ENCODE results near the gene HAL.
"Not testable (repeated sequence)": the region's sequence is repeated elsewhere in the genome, so short reads cannot be mapped to it uniquely, and the experiment has no call there.

HAL gene

GRCh38 chr12:95978351-95978750 is 17.8 kb downstream of the HAL start:
- TF ChIP-seq POLR2A (IDR thresholded peaks at IDR 0.05; ENCODE audit: low read length) (no peak), GATA1 (IDR thresholded peaks at IDR 0.05; ENCODE audit: low read depth, low read length) (no peak)
- DNase-seq: no peak

DNA sequence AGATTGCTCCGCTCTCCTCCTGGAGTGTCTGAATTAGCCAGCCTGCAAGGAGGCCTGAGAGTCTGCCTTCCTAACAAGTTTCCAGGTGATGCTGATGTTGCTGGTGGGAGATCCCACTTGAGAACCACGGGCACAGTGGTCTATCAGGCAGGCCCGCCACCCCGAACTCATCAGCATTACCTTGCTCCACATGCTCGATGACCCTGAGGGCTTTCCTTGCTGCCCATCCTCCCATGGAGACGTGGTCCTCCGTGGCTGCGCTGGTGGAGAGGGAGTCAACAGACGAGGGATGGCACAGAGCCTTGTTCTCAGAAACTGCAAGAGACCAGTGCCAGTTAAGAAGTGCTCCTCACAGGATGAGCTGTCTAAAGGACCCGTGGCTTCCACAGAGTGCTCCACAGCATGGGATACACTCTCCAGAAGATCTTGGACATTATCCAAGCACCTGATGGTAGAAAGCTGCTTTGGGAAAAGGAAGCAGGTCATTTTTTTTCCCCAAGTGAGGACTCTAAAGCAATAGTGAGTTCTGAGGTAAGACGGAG is 18.3 kb downstream of the HAL start:
- no peak for DNase-seq
- no peak for TF ChIP-seq POLR2A (IDR thresholded peaks at IDR 0.05; ENCODE audit: low read length)
- no peak for TF ChIP-seq GATA1 (IDR thresholded peaks at IDR 0.05; ENCODE audit: low read depth, low read length)

DNA sequence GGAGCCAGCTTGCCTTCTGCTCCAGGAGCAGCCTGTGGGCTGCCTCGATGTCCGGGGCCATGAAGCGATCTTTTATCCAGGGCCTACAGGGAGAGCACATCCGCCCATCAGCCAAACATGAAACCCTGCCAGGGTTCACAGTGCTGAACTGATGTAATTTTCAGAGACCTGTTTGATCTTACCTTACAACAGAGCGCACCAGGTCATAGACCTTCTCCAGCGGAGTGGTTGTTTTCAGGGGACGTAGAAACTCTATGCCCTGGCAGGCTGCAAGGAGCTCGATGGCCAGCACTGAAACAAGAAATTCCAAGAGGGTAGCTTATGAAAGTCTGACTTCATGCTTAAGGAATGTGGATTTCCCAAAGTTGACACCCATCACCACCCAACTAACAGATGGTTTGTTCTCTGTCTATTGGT is 19.7 kb downstream of the HAL start:
- DNase-seq: no peak

GRCh38 chr12:95975491-95975890 is 20.7 kb downstream of the HAL start:
- DNase-seq: no peak
- TF ChIP-seq GATA1 (IDR thresholded peaks at IDR 0.05; ENCODE audit: low read depth, low read length): no peak
- no peak for TF ChIP-seq POLR2A (IDR thresholded peaks at IDR 0.05; ENCODE audit: low read length)

More for the DNA sequence above, 19.7 kb downstream of the HAL start:
- TF ChIP-seq GATA1 (IDR thresholded peaks at IDR 0.05; ENCODE audit: low read depth, low read length): no peak
- no peak for TF ChIP-seq POLR2A (IDR thresholded peaks at IDR 0.05; ENCODE audit: low read length)

DNA sequence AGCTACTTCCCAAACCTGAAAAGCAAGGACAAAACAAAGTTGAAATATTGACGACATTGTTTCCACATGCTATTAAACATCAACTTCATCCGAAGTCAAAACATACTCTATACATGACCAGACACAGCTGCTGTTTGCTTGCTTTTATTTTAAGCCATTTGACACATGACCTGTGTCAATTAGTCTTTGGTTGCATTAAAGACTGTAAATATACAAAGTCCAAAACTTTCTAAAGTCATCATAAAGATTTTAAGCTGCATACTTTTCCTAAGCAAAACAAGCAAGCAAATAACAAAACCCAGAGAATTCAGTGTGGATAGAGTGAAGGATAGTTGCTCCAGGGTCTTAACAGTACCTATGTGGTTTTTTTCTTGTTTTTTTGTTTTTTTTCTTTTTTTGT is 21.8 kb downstream of the HAL start:
- DNase-seq: no peak
- TF ChIP-seq POLR2A (IDR thresholded peaks at IDR 0.05; ENCODE audit: low read length) (no peak), GATA1 (IDR thresholded peaks at IDR 0.05; ENCODE audit: low read depth, low read length) (no peak)

DNA sequence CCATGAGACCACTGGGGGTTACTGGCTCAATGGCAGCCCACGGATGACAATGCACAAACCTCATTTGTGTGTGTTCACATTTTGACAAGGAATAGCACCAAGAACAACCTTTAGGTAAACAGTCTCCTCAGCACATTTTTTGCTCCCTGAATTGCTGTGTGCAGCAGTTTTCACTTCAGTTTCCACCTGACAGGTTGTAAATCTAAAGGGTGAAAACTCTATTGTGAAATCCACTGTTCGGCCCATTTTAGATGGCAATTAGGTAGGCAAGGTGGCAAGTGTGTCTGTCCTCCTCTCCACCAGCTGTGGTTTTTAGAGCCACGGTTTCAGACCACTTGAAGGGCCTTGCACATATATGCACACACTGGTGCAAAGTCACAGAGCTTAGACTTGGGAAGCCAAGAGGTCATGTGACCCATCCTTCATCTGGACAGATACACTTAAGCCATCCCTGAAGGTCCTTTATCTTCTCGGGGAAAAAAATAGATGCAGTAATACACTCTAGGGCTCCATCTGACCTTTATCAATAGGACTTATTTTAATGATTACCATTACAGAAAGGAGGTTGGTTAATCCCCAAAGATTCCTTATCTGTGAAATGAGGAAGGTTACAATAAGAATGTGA is 23.2 kb downstream of the HAL start:
- no peak for TF ChIP-seq GATA1 (IDR thresholded peaks at IDR 0.05; ENCODE audit: low read depth, low read length)
- no peak for TF ChIP-seq POLR2A (IDR thresholded peaks at IDR 0.05; ENCODE audit: low read length)
- no peak for DNase-seq

DNA sequence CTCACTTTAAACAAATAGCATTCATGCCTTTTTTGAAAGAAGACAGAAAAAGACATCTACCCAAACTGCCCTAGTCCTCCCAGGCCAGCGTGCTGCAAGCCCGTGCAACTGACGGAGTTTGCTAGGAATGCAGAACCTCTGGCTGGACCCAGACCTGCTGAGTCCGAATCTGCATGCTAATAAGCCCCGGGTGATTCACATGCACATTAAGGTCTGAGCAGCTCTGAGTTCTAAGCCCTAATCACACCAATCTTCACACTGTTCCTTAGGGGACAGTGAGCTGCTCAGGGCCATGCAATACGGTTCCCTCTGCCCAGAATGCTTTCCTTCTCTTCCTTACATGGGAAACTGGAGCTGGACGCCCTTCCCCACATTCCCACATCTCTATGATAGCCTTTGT is 25.2 kb downstream of the HAL start:
- no peak for DNase-seq
- no peak for TF ChIP-seq GATA1 (IDR thresholded peaks at IDR 0.05; ENCODE audit: low read depth, low read length)
- no peak for TF ChIP-seq POLR2A (IDR thresholded peaks at IDR 0.05; ENCODE audit: low read length)

GRCh38 chr12:95969116-95969515 is 27.0 kb downstream of the HAL start:
- DNase-seq: not testable (repeated sequence)

- no peak for DNase-seq
- TF ChIP-seq GATA1 (IDR thresholded peaks at IDR 0.05; ENCODE audit: low read depth, low read length): no peak
- no peak for TF ChIP-seq POLR2A (IDR thresholded peaks at IDR 0.05; ENCODE audit: low read length)
Observed at GRCh38 chr12:95967301-95967700, 28.8 kb downstream of the HAL start.

GRCh38 chr12:95966287-95966870 is 29.8 kb downstream of the HAL start:
- no peak for TF ChIP-seq GATA1 (IDR thresholded peaks at IDR 0.05; ENCODE audit: low read depth, low read length)
- DNase-seq: no peak

DNA sequence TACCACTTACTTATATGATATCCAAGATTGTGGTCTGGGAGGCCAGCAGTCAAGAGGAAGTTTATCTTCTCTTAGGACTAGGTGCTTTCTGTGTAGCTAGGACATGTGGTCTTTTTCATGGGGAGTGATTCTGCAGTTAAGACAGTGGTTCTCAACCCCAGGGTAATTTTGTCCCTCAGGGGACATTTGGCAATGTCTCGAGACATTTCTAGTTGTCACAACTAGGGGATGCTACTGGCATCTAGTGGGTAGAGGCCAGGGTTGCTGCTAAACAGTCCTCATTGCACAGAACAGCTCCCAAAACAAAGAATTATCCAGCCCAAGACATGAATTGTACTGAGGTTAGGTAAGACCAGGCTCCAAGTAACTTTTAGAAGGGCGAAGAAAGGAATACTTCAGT is 33.0 kb downstream of the HAL start:
- no peak for DNase-seq

GRCh38 chr12:95962222-95962621 is 33.9 kb downstream of the HAL start:
- no peak for TF ChIP-seq GATA1 (IDR thresholded peaks at IDR 0.05; ENCODE audit: low read depth, low read length)
- TF ChIP-seq POLR2A (IDR thresholded peaks at IDR 0.05; ENCODE audit: low read length): no peak
- DNase-seq: no peak

More for the DNA sequence above, 33.0 kb downstream of the HAL start:
- no peak for TF ChIP-seq GATA1 (IDR thresholded peaks at IDR 0.05; ENCODE audit: low read depth, low read length)
- TF ChIP-seq POLR2A (IDR thresholded peaks at IDR 0.05; ENCODE audit: low read length): no peak

GRCh38 chr12:95960241-95960640 is 35.9 kb downstream of the HAL start:
- TF ChIP-seq POLR2A (IDR thresholded peaks at IDR 0.05; ENCODE audit: low read length): no peak
- no peak for TF ChIP-seq GATA1 (IDR thresholded peaks at IDR 0.05; ENCODE audit: low read depth, low read length)
- DNase-seq: no peak

GRCh38 chr12:95959107-95959506 is 37.0 kb downstream of the HAL start:
- no peak for TF ChIP-seq POLR2A (IDR thresholded peaks at IDR 0.05; ENCODE audit: low read length)
- TF ChIP-seq GATA1 (IDR thresholded peaks at IDR 0.05; ENCODE audit: low read depth, low read length): no peak
- no peak for DNase-seq

DNA sequence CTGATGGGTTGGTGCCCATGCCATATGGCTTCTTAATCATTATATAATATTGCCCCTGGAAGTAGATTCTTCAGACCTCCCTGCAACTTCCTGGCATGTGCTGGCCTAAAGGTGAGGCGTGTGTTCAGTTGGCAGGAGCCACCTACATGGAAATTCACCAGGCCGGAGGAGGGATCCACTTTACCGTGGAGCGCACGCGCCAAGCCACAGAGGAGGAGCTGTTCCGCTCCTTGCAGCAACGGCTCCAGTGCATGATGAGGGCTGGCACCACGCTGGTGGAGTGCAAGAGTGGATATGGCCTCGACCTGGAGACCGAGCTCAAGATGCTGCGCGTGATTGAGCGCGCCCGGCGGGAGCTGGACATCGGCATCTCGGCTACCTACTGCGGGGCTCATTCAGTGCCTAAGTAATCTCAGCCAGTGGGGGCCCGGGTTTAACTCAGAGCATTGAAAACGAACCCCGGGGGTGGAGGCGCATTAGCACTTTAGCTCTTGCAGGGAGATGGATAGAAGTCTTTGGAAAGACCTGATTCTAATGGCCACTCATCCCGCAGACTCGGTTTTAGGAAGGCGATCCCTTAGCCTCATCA is 39.5 kb downstream of the HAL start:
- no peak for DNase-seq
- TF ChIP-seq POLR2A (IDR thresholded peaks at IDR 0.05; ENCODE audit: low read length) (no peak), GATA1 (IDR thresholded peaks at IDR 0.05; ENCODE audit: low read depth, low read length) (no peak)

Measured in erythroblast (primary cell).